BLaER1 (cell line): ENCODE measurements around the gene DGKG.

ENCODE experiments used
- H3K27ac ChIP-seq: shearing (Covaris generic); formaldehyde crosslinking; 2 replicates; pipeline ENCODE4 v1.8.1; 2022
- H3K27me3 ChIP-seq: shearing (Covaris generic); formaldehyde crosslinking; 2 replicates; pipeline ENCODE4 v1.8.1; 2022
- H3K36me3 ChIP-seq: shearing (Covaris generic); formaldehyde crosslinking; 2 replicates; pipeline ENCODE4 v1.8.1; 2022
- H3K4me1 ChIP-seq: shearing (Covaris generic); formaldehyde crosslinking; 2 replicates; pipeline ENCODE4 v1.8.1; 2022
- H3K4me2 ChIP-seq: shearing (Covaris generic); formaldehyde crosslinking; 2 replicates; pipeline ENCODE4 v1.8.1; 2022
- H3K4me3 ChIP-seq: shearing (Covaris generic); formaldehyde crosslinking; 2 replicates; pipeline ENCODE4 v1.8.1; 2022
- H3K9ac ChIP-seq: shearing (Covaris generic); formaldehyde crosslinking; 2 replicates; pipeline ENCODE4 v1.8.1; 2022
- H3K9me3 ChIP-seq: shearing (Covaris generic); formaldehyde crosslinking; 2 replicates; pipeline ENCODE4 v1.8.1; 2022
- H4K20me1 ChIP-seq: shearing (Covaris generic); formaldehyde crosslinking; 2 replicates; pipeline ENCODE4 v1.8.1; 2022
- Cebpa-rat ChIP-seq: shearing (Covaris generic); IDR thresholded peaks from 2 replicates; pipeline ENCODE4 v1.8.1; 2022

The DGKG gene

GRCh38 chr3:186308549-186308948 is 53.5 kb downstream of the DGKG start:
- Histone ChIP-seq H3K27ac (no peak overlapping the region), H3K4me2 (no peak overlapping the region), H3K36me3 (no peaks in the 10 kb centered on the region), H4K20me1 (no peaks in the 10 kb centered on the region), H3K9me3 (no peaks in the 10 kb centered on the region), H3K9ac (no peak overlapping the region), H3K4me1 (peaks cover 2% of the 10 kb centered on the region), H3K4me3 (no peak overlapping the region), H3K27me3 (no peaks in the 10 kb centered on the region)
- TF ChIP-seq Cebpa-rat = no peak

- TF ChIP-seq Cebpa-rat = no peak
- Histone ChIP-seq H3K4me1 (peaks cover 11% of the 10 kb centered on the region), H3K27me3 (no peaks in the 10 kb centered on the region), H3K36me3 (no peaks in the 10 kb centered on the region), H3K9me3 (no peaks in the 10 kb centered on the region), H3K27ac (no peak overlapping the region), H4K20me1 (no peaks in the 10 kb centered on the region), H3K4me3 (no peak overlapping the region), H3K9ac (no peak overlapping the region), H3K4me2 (no peak overlapping the region)
Observed at GRCh38 chr3:186307594-186308221, 54.3 kb downstream of the DGKG start.

- no peaks in the 10 kb centered on the region for H4K20me1 ChIP-seq
- no peak overlapping the region for H3K4me2 ChIP-seq
- no peak overlapping the region for H3K4me3 ChIP-seq
- H3K27ac ChIP-seq = no peak overlapping the region
- H3K9ac ChIP-seq = no peak overlapping the region
- no peak for TF ChIP-seq Cebpa-rat
- H3K36me3 ChIP-seq = no peaks in the 10 kb centered on the region
- peaks cover 13% of the 10 kb centered on the region for H3K4me1 ChIP-seq
- no peaks in the 10 kb centered on the region for H3K27me3 ChIP-seq
- no peaks in the 10 kb centered on the region for H3K9me3 ChIP-seq
Observed at GRCh38 chr3:186305286-186305685, 56.7 kb downstream of the DGKG start.

GRCh38 chr3:186303965-186304364 is 58.1 kb downstream of the DGKG start:
- Histone ChIP-seq H3K27me3 (no peaks in the 10 kb centered on the region), H3K4me2 (no peak overlapping the region), H3K4me1 (peaks cover 13% of the 10 kb centered on the region), H3K27ac (no peak overlapping the region), H3K9me3 (no peaks in the 10 kb centered on the region), H3K9ac (no peak overlapping the region), H3K4me3 (no peak overlapping the region), H4K20me1 (no peaks in the 10 kb centered on the region), H3K36me3 (no peaks in the 10 kb centered on the region)
- TF ChIP-seq Cebpa-rat = no peak

- Histone ChIP-seq H3K4me3 (no peak overlapping the region), H4K20me1 (no peaks in the 10 kb centered on the region), H3K4me1 (peaks cover 13% of the 10 kb centered on the region), H3K27ac (no peak overlapping the region), H3K9ac (no peak overlapping the region), H3K27me3 (no peaks in the 10 kb centered on the region), H3K4me2 (no peak overlapping the region), H3K9me3 (no peaks in the 10 kb centered on the region), H3K36me3 (no peaks in the 10 kb centered on the region)
- TF ChIP-seq Cebpa-rat = no peak
Observed at GRCh38 chr3:186299327-186299726, 62.7 kb downstream of the DGKG start.

- no peak overlapping the region for H3K4me3 ChIP-seq
- no peak for TF ChIP-seq Cebpa-rat
- H3K36me3 ChIP-seq = no peaks in the 10 kb centered on the region
- no peak overlapping the region for H3K9ac ChIP-seq
- no peaks in the 10 kb centered on the region for H4K20me1 ChIP-seq
- H3K4me1 ChIP-seq = peaks cover 13% of the 10 kb centered on the region
- H3K27me3 ChIP-seq = no peaks in the 10 kb centered on the region
- no peaks in the 10 kb centered on the region for H3K9me3 ChIP-seq
- no peak overlapping the region for H3K4me2 ChIP-seq
- no peak overlapping the region for H3K27ac ChIP-seq
Observed at GRCh38 chr3:186298876-186299275, 63.2 kb downstream of the DGKG start.

GRCh38 chr3:186290796-186291195 is 71.2 kb downstream of the DGKG start:
- no peak overlapping the region for H3K4me3 ChIP-seq
- H3K27ac ChIP-seq = no peak overlapping the region
- no peak overlapping the region for H3K4me2 ChIP-seq
- H3K36me3 ChIP-seq = no peaks in the 10 kb centered on the region
- no peaks in the 10 kb centered on the region for H3K4me1 ChIP-seq
- TF ChIP-seq Cebpa-rat = no peak
- no peaks in the 10 kb centered on the region for H3K9me3 ChIP-seq
- no peak overlapping the region for H3K9ac ChIP-seq
- H3K27me3 ChIP-seq = no peaks in the 10 kb centered on the region
- no peaks in the 10 kb centered on the region for H4K20me1 ChIP-seq

- no peak for TF ChIP-seq Cebpa-rat
- H3K4me3 ChIP-seq = no peak overlapping the region
- H3K9ac ChIP-seq = no peak overlapping the region
- no peak overlapping the region for H3K4me2 ChIP-seq
- no peaks in the 10 kb centered on the region for H3K36me3 ChIP-seq
- no peaks in the 10 kb centered on the region for H3K27me3 ChIP-seq
- H3K27ac ChIP-seq = no peak overlapping the region
- H3K9me3 ChIP-seq = no peaks in the 10 kb centered on the region
- no peaks in the 10 kb centered on the region for H3K4me1 ChIP-seq
- no peaks in the 10 kb centered on the region for H4K20me1 ChIP-seq
Observed at GRCh38 chr3:186287711-186288110, 74.3 kb downstream of the DGKG start.

- Histone ChIP-seq H4K20me1 (no peaks in the 10 kb centered on the region), H3K9ac (no peak overlapping the region), H3K9me3 (no peaks in the 10 kb centered on the region), H3K36me3 (no peaks in the 10 kb centered on the region), H3K4me1 (peaks cover 5% of the 10 kb centered on the region), H3K27ac (no peak overlapping the region), H3K4me3 (no peak overlapping the region), H3K27me3 (no peaks in the 10 kb centered on the region), H3K4me2 (no peak overlapping the region)
- no peak for TF ChIP-seq Cebpa-rat
Observed at GRCh38 chr3:186286114-186286513, 75.9 kb downstream of the DGKG start.

GRCh38 chr3:186284661-186285060 is 77.4 kb downstream of the DGKG start:
- Histone ChIP-seq H3K9me3 (no peaks in the 10 kb centered on the region), H3K9ac (no peak overlapping the region), H3K36me3 (no peaks in the 10 kb centered on the region), H3K27ac (no peak overlapping the region), H4K20me1 (no peaks in the 10 kb centered on the region), H3K4me3 (no peak overlapping the region), H3K27me3 (no peaks in the 10 kb centered on the region), H3K4me2 (no peak overlapping the region), H3K4me1 (peaks cover 15% of the 10 kb centered on the region)
- TF ChIP-seq Cebpa-rat = no peak

GRCh38 chr3:186284349-186284652 is 77.7 kb downstream of the DGKG start:
- no peak overlapping the region for H3K9ac ChIP-seq
- no peak overlapping the region for H3K27ac ChIP-seq
- H3K27me3 ChIP-seq = no peaks in the 10 kb centered on the region
- no peaks in the 10 kb centered on the region for H4K20me1 ChIP-seq
- TF ChIP-seq Cebpa-rat = no peak
- H3K9me3 ChIP-seq = no peaks in the 10 kb centered on the region
- H3K4me3 ChIP-seq = no peak overlapping the region
- peaks cover 15% of the 10 kb centered on the region for H3K4me1 ChIP-seq
- H3K36me3 ChIP-seq = no peaks in the 10 kb centered on the region
- no peak overlapping the region for H3K4me2 ChIP-seq
